Smooth muscle cell of the brain vasculature (primary cell): ENCODE data around the gene CADPS2.
"Not testable (repeated sequence)": the region's sequence is repeated elsewhere in the genome, so short reads cannot be mapped to it uniquely, and the experiment has no call there.

Experiments used
- DNase-seq: peaks from one replicate; pipeline ENCODE4 v3.0.0-alpha.2; 2012; ENCODE audit warnings: low read depth, low spot score

CADPS2 gene

GRCh38 chr7:122715183-122715582 is 171.1 kb downstream of the CADPS2 start:
- no peak for DNase-seq

GRCh38 chr7:122710916-122711315 is 175.3 kb downstream of the CADPS2 start:
- DNase-seq, result no peak

GRCh38 chr7:122709930-122710646 is 176.2 kb downstream of the CADPS2 start:
- DNase-seq, result no peak

GRCh38 chr7:122706836-122707235 is 179.4 kb downstream of the CADPS2 start:
- no peak for DNase-seq

- no peak for DNase-seq
Observed at GRCh38 chr7:122702872-122703510, 183.3 kb downstream of the CADPS2 start, which contains the start of gene RNF148. Gene RNF148, minus strand, starts transcription at chr7:122702922. Its CDS starts 172 bp downstream, at chr7:122702750.

- no peak for DNase-seq
Observed at GRCh38 chr7:122699017-122699416, 187.2 kb downstream of the CADPS2 start, which contains the start of gene RNF133. Gene RNF133, minus strand, starts transcription at chr7:122699117. Its CDS starts 199 bp downstream, at chr7:122698918.

GRCh38 chr7:122695816-122696215 is 190.4 kb downstream of the CADPS2 start:
- DNase-seq, result no peak

GRCh38 chr7:122694697-122695096 is 191.6 kb downstream of the CADPS2 start:
- no peak for DNase-seq

- no peak for DNase-seq
Observed at GRCh38 chr7:122692769-122693309, 193.4 kb downstream of the CADPS2 start.

GRCh38 chr7:122691569-122692235 is 194.6 kb downstream of the CADPS2 start:
- no peak for DNase-seq

- DNase-seq, result no peak
Observed at GRCh38 chr7:122689346-122690109, 196.7 kb downstream of the CADPS2 start.

GRCh38 chr7:122688400-122688998 is 197.8 kb downstream of the CADPS2 start:
- no peak for DNase-seq

GRCh38 chr7:122686360-122686878 is 199.8 kb downstream of the CADPS2 start:
- DNase-seq, result no peak

GRCh38 chr7:122684504-122684903 is 201.8 kb downstream of the CADPS2 start:
- no peak for DNase-seq

GRCh38 chr7:122682815-122683550 is 203.3 kb downstream of the CADPS2 start:
- DNase-seq, result no peak

GRCh38 chr7:122681186-122681585 is 205.1 kb downstream of the CADPS2 start:
- DNase-seq, result not testable (repeated sequence)

GRCh38 chr7:122679813-122680212 is 206.4 kb downstream of the CADPS2 start:
- no peak for DNase-seq

- DNase-seq, result not testable (repeated sequence)
Observed at GRCh38 chr7:122679269-122679709, 207.0 kb downstream of the CADPS2 start.

- no peak for DNase-seq
Observed at GRCh38 chr7:122677149-122677548, 209.1 kb downstream of the CADPS2 start.

- DNase-seq, result no peak
Observed at GRCh38 chr7:122676466-122676865, 209.8 kb downstream of the CADPS2 start.
